WI38 (cell line): ENCODE measurements around the gene FGFRL1.
"Not testable (repeated sequence)": the region's sequence is repeated elsewhere in the genome, so short reads cannot be mapped to it uniquely, and the experiment has no call there.

Source experiments
- H3K4me3 ChIP-seq: 2 replicates; pipeline ENCODE4 v1.5.1; 2011; ENCODE audit warnings: low read depth, mild to moderate bottlenecking, control low read depth, low read length
- TF ChIP-seq, protein P1 (sequence below): IDR thresholded peaks from 2 replicates; pipeline ENCODE4 v1.5.1; 2012; ENCODE audit warnings: low read depth, mild to moderate bottlenecking, control low read depth, low read length

FGFRL1 gene

DNA sequence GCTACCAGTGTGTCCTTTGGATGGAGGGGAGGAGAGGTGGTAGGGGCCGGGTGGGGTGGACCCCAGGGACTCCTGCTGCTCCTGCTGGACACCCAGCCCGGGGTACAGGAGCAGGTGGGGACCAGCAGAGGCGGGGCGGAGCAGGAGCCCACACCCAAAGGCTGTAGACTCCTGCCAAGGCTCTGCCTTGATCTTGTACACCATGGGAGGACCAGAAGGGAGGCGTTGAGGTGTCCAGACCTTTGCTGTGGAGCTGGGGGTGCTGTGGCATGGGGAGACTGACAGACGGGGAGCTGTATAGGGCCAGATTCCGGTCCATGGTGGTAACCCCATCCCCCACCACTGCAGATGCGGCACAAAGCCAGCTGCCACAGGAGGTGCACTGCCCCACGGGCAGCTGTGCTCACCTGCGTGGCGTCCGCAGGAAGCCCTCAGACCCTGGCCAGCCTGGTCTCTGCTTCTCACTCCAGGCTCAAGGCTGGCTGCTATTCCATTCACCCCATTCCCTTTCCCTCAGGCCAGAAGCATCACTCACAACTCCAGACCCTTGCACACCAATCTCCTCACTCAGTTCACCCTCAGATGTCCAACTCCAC is 13.2 kb upstream of the FGFRL1 start:
- no peak overlapping the region for H3K4me3 ChIP-seq
- TF ChIP-seq, protein P1, sequence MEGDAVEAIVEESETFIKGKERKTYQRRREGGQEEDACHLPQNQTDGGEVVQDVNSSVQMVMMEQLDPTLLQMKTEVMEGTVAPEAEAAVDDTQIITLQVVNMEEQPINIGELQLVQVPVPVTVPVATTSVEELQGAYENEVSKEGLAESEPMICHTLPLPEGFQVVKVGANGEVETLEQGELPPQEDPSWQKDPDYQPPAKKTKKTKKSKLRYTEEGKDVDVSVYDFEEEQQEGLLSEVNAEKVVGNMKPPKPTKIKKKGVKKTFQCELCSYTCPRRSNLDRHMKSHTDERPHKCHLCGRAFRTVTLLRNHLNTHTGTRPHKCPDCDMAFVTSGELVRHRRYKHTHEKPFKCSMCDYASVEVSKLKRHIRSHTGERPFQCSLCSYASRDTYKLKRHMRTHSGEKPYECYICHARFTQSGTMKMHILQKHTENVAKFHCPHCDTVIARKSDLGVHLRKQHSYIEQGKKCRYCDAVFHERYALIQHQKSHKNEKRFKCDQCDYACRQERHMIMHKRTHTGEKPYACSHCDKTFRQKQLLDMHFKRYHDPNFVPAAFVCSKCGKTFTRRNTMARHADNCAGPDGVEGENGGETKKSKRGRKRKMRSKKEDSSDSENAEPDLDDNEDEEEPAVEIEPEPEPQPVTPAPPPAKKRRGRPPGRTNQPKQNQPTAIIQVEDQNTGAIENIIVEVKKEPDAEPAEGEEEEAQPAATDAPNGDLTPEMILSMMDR, result no peak

DNA sequence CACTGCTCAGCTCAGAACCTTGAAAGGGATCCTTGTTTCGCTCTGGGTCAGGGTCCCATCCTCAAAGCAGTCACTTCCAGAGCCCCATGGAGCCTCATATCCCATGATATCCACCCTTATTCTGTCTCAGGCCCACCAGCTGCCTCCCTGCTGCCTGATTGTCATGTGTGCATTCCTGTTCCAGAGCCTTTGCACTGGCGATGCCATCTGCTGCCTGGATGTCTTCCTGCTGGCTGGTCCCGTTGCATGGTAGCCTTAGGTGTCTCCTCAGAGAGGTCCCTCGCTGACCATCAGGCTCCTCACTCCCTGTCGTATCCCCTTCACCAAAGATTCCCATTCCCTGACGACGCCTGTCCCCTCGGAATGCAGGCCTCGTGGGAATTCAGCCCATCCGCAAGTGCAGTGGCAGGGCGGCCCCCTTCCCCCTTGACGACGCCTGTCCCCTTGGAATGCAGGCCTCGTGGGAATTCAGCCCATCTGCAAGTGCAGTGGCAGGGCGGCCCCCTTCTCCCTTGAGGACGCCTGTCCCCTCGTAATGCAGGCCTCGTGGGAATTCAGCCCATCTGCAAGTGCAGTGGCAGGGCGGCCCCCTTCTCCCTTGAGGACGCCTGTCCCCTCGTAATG is 12.1 kb upstream of the FGFRL1 start:
- H3K4me3 ChIP-seq, result not testable (repeated sequence)

DNA sequence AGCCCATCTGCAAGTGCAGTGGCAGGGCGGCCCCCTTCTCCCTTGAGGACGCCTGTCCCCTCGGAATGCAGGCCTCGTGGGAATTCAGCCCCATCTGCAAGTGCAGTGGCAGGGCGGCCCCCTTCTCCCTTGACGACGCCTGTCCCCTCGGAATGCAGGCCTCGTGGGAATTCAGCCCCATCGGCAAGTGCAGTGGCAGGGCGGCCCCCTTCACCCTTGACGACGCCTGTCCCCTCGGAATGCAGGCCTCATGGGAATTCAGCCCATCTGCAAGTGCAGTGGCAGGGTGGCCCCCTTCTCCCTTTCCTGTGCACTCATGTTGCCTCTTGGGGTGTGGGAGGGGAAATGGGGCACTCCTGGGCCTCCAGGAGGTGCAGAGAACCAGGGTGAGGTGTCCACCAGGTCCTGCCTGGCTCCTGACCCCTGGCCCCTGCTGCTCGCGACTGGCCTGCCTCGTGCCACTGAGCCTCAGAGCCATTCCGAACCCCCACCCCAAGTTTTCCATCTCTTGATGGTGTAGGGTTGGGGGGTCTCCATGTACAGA is 11.5 kb upstream of the FGFRL1 start:
- no peak overlapping the region for H3K4me3 ChIP-seq
- TF ChIP-seq, protein P1, result no peak

DNA sequence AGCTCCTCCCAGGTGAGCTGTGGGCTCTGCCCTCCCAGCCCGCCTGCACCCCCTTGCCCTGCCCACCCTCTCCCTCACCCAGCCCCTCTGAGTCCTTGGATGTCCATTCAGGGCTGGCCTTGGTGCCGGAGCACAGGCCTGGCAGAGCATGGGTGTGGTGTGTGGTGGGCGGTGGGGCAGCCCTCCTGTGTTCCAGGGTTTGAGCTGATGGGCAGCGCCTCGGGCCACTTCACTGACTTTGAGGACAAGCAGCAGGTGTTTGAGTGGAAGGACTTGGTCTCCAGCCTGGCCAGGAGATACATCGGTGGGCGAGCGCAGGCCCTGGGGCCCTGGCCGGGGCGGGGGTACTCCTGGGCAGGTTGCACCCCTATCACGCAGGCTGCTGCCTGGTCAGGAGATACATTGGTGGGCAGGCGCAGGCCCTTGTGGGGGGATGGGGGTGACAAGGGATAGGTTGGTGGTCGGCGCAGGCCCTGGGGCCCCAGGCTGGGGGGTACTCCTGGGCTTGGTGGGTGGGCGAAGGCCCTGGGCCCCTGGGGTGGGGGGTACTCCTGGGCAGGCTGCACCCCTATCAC is 10.7 kb upstream of the FGFRL1 start:
- TF ChIP-seq, protein P1, result no peak
- H3K4me3 ChIP-seq, result no peak overlapping the region

DNA sequence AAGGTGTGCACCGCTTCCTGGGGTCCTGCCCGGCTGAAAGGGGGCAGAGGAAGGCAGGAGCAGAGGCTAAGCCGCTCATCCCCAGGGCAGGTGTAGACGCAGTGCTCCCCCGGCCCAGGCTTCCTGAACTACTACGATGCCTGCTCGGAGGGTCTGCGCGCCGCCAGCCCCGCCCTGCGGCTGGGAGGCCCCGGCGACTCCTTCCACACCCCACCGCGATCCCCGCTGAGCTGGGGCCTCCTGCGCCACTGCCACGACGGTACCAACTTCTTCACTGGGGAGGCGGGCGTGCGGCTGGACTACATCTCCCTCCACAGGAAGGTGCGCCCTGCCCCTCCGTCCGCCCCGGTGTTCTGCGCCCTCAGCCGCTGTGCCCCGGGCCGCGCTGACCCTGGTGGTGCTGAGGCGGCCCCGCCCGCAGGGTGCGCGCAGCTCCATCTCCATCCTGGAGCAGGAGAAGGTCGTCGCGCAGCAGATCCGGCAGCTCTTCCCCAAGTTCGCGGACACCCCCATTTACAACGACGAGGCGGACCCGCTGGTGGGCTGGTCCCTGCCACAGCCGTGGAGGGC is 9.8 kb upstream of the FGFRL1 start:
- H3K4me3 ChIP-seq, result no peak overlapping the region
- TF ChIP-seq, protein P1, result no peak

DNA sequence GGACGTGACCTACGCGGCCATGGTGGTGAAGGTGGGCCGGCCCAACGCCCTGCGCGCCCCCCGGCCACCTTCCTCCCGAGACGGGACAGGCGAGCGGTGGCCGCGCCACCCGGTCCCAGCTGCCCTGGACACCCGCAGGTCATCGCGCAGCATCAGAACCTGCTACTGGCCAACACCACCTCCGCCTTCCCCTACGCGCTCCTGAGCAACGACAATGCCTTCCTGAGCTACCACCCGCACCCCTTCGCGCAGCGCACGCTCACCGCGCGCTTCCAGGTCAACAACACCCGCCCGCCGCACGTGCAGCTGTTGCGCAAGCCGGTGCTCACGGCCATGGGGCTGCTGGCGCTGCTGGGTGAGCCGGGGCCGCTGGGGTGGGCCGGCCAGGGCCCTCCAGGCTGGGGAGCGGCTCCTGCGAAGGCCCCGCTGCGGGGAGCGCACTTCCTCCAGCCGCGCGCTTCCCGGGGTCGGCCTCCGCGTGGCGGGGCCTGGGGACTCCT is 9.2 kb upstream of the FGFRL1 start:
- TF ChIP-seq, protein P1, result no peak
- no peak overlapping the region for H3K4me3 ChIP-seq

DNA sequence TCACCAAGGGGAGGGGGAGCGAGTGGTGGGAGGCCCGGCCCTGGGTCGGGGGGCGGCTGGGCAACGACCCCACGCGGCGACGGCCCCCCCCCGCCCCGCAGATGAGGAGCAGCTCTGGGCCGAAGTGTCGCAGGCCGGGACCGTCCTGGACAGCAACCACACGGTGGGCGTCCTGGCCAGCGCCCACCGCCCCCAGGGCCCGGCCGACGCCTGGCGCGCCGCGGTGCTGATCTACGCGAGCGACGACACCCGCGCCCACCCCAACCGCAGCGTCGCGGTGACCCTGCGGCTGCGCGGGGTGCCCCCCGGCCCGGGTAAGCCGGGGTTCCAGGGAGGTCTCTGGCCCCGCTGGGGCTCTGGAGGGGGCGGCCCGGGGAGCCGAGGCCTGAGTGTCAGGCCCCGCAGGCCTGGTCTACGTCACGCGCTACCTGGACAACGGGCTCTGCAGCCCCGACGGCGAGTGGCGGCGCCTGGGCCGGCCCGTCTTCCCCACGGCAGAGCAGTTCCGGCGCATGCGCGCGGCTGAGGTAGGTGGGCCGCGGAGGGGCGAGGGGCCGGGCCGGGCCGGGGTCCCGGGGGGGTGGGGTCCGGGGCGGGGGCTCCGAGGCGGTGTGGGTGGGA is 8.7 kb upstream of the FGFRL1 start:
- no peak overlapping the region for H3K4me3 ChIP-seq
- TF ChIP-seq, protein P1, result no peak
